Small intestine (tissue), 7 donors: ENCODE data around the gene MICALL2. TPM values are rescaled to one million over a fixed set of nuclear protein-coding genes. Genes with fewer than 3 reads are reported as not detected.

Experiments used
- DNase-seq, 2 donors: peaks; one replicate each; pipeline versions ENCODE4 v3.0.0 to v3.0.0-alpha.2; 2013
- FAIRE-seq: peaks from 2 replicates; lab custom pipeline; 2012; peaks lifted over from hg19 to GRCh38; lab: Jason Lieb, UNC
- H3K27ac ChIP-seq, 3 donors: one replicate each; pipeline ENCODE4 v1.5.1; 2013; ENCODE audit warnings: low read length in 2 of 3, mild to moderate bottlenecking in 2 of 3, control low read depth in 1 of 3, inconsistent platforms in 1 of 3, low read depth in 1 of 3, moderate library complexity in 1 of 3
- H3K27me3 ChIP-seq, 3 donors: one replicate each; pipeline ENCODE4 v1.6.1; 2013; ENCODE audit warnings: low read length in 3 of 3, inconsistent platforms in 1 of 3; ENCODE audit not compliant: control insufficient read depth in 3 of 3, insufficient read depth in 3 of 3
- H3K36me3 ChIP-seq, 3 donors: one replicate each; pipeline ENCODE4 v1.6.1; 2013; ENCODE audit warnings: low read length in 3 of 3, inconsistent platforms in 1 of 3, low read depth in 1 of 3, mild to moderate bottlenecking in 1 of 3, moderate library complexity in 1 of 3; ENCODE audit not compliant: control insufficient read depth in 3 of 3, insufficient read depth in 2 of 3
- H3K4me1 ChIP-seq, 3 donors: one replicate each; pipeline ENCODE4 v1.6.1; 2013; ENCODE audit warnings: low read length in 2 of 3, inconsistent platforms in 1 of 3, low read depth in 1 of 3, mild to moderate bottlenecking in 1 of 3, moderate library complexity in 1 of 3; ENCODE audit not compliant: control insufficient read depth in 3 of 3, insufficient read depth in 2 of 3
- H3K4me3 ChIP-seq, 3 donors: one replicate each; pipeline ENCODE4 v1.5.1; 2013; ENCODE audit warnings: low read length in 3 of 3, control low read depth in 1 of 3, inconsistent platforms in 1 of 3, low read depth in 1 of 3, mild to moderate bottlenecking in 1 of 3, moderate library complexity in 1 of 3
- H3K9me3 ChIP-seq, 2 donors: one replicate each; pipeline ENCODE4 v1.6.1; 2013; ENCODE audit warnings: low read depth in 1 of 2, low read length in 1 of 2; ENCODE audit not compliant: control insufficient read depth in 2 of 2, insufficient read depth in 1 of 2
- WGBS, 3 donors: extraction: QIAGEN DNeasy Blood & Tissue Kit; methylation state at CpG; one replicate each; pipeline ENCODE4 v1.1.7; 2013; 5-methylcytosine and 5-hydroxymethylcytosine counted together
- polyA plus RNA-seq, 4 donors: library from polyadenylated mRNA; stranded (reverse) in 3 of 4; unstranded in 1 of 4; fragments of 200-250 nt in 3 of 4; fragments of 120-200 nt in 1 of 4; gene quantifications; one replicate each; pipeline versions ENCODE4 v1.2.1 to v1.2.3, GENCODE V29; 2013
- donor health status: healthy with polysubstance abuse.
- donor health status: control.
- donor health status: control.
- donor health status: Bipolar disorder and iron deficiency.
- donor health status: healthy.

MICALL2 gene
- polyA plus RNA-seq, 4 donors = 67.9 to 533 (median 264) TPM

DNA sequence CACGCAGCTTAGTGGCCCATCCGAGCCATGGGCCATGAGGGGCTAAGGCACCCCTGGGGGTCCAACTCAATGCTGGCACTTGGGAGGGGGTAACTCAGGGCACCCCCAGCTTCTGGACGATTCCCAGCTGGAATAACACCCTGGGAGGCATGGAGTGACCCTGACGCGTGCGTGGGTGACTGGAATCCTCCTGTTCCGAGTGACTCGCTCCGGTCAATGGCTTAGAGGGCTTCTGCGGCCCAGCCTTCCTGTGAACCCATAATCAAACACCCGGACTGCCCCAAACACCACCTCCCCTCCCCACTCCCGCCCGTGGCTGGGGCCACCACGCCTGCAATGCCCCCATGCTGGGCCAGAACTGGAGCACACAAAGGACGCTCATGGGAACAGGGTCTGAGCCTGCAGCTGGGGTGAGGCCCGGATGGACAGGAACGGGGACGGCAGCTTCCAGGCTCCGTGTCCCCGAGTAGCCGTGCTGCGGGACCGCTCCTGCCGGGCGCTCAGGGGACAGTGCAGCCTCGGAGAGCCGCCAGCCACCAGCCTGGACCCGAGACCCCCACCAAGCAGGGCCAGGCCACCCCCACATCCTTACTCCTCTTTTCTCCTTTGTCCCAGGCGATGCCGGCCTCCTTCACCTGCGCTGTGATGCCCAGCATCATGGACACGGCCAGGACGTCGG, 36.4 kb upstream of the MICALL2 start:
- Histone ChIP-seq H3K27ac (no peak overlapping the region), H3K4me1 (no peaks in the 10 kb centered on the region), H3K36me3 (peaks cover 32 to 94% (median 39%) of the 10 kb centered on the region in 3 donors), H3K4me3 (no peak overlapping the region), H3K27me3 (no peaks in the 10 kb centered on the region), H3K9me3 (no peaks in the 10 kb centered on the region)
- DNase-seq (no peak), FAIRE-seq (no peak)
- WGBS, 3 donors = 92 to 93% (median 93%) methylated on average over 27 to 34 of the region's 34 CpGs

DNA sequence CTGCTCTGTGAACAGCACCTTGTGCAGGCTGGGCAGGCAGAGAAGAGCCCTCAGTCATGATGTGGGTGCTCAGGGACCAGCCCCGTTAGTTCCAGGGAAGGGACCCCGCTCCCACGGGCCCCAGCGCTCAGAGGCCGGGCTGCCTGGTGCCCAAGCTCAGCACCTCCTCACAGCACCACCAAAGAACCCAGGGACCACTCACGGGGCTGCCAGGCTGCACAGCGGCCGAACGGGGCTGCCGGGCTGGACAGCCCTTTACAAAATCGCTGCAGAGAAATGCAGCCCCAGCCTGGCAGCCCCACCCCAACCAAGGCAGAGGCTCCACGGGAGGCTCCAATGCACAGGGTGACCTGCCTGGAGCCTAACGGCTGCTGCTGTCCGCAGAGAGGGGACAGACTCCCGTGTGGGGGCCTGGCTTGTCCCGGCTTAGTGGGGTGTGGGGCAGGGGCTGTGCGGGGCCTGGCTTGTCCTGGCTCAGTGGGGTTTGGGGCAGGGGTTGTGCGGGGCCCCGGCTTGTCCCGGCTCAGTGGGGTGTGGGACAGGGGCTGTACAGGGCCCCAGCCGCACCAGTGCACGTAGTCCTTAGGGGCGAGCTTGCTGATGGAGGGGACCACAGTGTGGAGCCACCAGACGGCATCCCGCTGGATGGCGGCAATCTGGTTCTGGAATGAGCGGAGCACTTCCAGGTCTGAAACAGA, 35.7 kb upstream of the MICALL2 start:
- FAIRE-seq = no peak
- no peak for DNase-seq

DNA sequence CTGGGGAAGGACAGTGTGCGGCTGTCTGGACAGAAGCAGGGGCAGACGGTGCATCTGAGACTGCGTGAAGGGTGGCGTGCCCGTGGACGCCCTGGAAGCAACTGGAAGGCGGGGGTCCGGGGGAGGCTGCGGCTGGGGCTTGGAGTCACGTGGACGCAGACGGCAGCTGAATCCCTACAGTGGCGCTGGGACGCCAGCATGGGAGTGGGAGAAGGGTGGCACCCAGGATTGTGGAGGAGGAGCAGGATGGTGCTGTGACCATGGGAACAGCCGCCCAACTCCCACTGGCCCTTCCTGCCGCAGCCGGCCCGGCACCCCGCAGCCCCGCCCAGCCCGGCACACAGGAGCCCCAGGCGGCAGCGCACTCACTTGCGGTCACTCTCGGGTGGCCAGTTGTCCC, 35.2 kb upstream of the MICALL2 start:
- no peak overlapping the region for H3K27ac ChIP-seq
- DNase-seq (no peak), FAIRE-seq (no peak)
- H3K4me1 ChIP-seq = no peaks in the 10 kb centered on the region
- H3K27me3 ChIP-seq = no peaks in the 10 kb centered on the region
- WGBS, 3 donors = 92 to 96% (median 95%) methylated on average over 18 to 25 of the region's 25 CpGs
- H3K4me3 ChIP-seq = no peak overlapping the region
- H3K9me3 ChIP-seq = no peaks in the 10 kb centered on the region
- H3K36me3 ChIP-seq = peaks cover 27 to 94% (median 31%) of the 10 kb centered on the region in 3 donors

More for the DNA sequence above, 35.7 kb upstream of the MICALL2 start:
- Histone ChIP-seq H3K4me3 (no peak overlapping the region), H3K4me1 (no peaks in the 10 kb centered on the region), H3K36me3 (peaks cover 32 to 94% (median 33%) of the 10 kb centered on the region in 3 donors), H3K27ac (no peak overlapping the region), H3K9me3 (no peaks in the 10 kb centered on the region), H3K27me3 (no peaks in the 10 kb centered on the region)
- 94 to 96% (median 95%) methylated on average over 24 to 27 of the region's 27 CpGs for WGBS, 3 donors

DNA sequence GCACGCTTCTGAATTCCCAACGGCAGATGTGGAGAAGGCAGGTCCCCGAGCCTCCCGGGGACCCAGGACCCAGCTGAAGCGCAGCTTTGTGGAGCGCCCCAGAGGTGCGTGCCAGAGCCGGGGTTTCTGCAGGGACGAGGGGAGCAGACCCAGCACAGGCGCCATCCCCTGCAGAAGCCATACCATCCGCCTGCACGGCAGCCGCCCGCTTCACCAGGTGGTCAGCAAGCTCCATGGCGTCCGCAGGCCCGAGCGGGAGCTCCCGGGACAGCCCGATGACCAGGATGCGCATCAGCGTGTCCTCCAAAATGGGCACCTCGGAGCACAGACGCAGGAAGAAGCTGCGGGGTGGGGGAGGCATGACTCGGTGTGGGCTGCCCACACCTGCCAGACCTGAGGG, 34.3 kb upstream of the MICALL2 start:
- Histone ChIP-seq H3K9me3 (no peaks in the 10 kb centered on the region), H3K4me3 (no peak overlapping the region), H3K4me1 (no peaks in the 10 kb centered on the region), H3K27ac (no peak overlapping the region), H3K36me3 (peaks cover 28 to 94% (median 29%) of the 10 kb centered on the region in 3 donors), H3K27me3 (no peaks in the 10 kb centered on the region)
- DNase-seq = no peak
- FAIRE-seq = no peak
- WGBS, 3 donors = 95 to 97% (median 97%) methylated on average over 26 of the region's 26 CpGs

DNA sequence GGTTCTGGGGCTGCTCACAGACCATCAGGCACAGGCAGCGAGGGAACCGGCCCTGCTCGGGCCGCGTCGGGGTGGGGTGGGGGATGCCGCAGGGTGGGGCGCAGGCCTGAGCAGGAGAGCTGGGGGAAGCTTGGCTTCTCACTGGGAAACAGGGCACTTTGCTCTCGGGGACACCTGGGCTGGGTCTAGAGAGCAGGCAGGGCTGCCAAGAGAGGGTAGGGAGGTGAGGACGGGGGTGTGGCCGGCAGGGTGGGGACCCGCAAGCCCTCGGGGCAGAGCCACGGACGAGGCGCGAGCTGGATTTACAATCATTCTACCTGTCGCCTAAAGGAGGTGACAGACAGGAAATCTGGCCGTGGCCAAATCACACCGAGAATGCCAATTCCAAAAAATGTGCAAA, 33.9 kb upstream of the MICALL2 start:
- FAIRE-seq (no peak), DNase-seq (no peak)
- Histone ChIP-seq H3K27ac (no peak overlapping the region), H3K4me1 (no peaks in the 10 kb centered on the region), H3K36me3 (peaks cover 24 to 96% (median 28%) of the 10 kb centered on the region in 3 donors), H3K27me3 (no peaks in the 10 kb centered on the region), H3K9me3 (no peaks in the 10 kb centered on the region), H3K4me3 (no peak overlapping the region)
- WGBS, 3 donors = 86 to 93% (median 92%) methylated on average over 20 of the region's 20 CpGs

DNA sequence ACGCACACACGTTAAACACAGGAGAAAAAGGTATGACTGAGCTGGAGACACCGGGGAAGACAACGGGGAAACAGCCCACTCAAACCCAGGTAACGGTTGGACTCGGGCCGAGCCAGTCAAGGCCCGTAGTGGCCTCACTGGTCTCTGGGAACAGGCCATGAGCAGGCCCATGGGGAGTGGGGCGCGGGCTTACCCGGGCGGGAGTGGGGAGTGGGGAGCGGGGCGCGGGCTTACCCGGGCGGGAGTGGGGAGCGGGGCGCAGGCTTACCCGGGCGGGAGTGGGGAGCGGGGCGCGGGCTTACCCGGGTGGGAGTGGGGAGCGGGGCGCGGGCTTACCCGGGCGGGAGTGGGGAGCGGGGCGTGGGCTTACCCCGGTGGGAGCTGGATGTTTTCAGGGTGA, 33.4 kb upstream of the MICALL2 start:
- Histone ChIP-seq H3K4me3 (no peak overlapping the region), H3K4me1 (no peaks in the 10 kb centered on the region), H3K27ac (no peak overlapping the region), H3K36me3 (peaks cover 22 to 96% (median 28%) of the 10 kb centered on the region in 3 donors), H3K9me3 (no peaks in the 10 kb centered on the region), H3K27me3 (no peaks in the 10 kb centered on the region)
- FAIRE-seq = no peak
- DNase-seq = no peak
- 92 to 95% (median 94%) methylated on average over 17 to 33 of the region's 33 CpGs for WGBS, 3 donors

DNA sequence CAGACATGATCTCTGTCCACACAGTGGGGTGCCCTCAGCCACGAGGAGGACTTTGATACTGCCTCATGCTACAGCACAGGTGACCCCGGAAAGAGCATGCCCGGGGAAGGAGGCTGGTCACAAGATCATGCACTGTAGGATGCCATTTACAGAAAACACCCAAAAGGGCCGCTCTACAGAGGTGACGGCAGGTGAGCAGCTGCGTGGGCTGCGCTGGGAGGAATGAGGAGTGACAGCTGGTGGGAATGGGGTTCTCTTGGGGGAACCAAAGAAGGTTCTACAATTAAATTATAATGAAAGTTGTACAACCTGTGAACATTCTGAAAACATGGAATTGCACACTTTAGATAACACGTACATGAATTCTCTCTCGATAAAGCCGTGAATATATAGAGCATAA, 33.0 kb upstream of the MICALL2 start:
- Histone ChIP-seq H3K27me3 (no peaks in the 10 kb centered on the region), H3K27ac (no peak overlapping the region), H3K36me3 (peaks cover 22 to 96% (median 27%) of the 10 kb centered on the region in 3 donors), H3K4me1 (no peaks in the 10 kb centered on the region), H3K9me3 (no peaks in the 10 kb centered on the region), H3K4me3 (no peak overlapping the region)
- WGBS, 3 donors = 91 to 94% (median 92%) methylated on average over 10 of the region's 10 CpGs
- DNase-seq (no peak), FAIRE-seq (no peak)

DNA sequence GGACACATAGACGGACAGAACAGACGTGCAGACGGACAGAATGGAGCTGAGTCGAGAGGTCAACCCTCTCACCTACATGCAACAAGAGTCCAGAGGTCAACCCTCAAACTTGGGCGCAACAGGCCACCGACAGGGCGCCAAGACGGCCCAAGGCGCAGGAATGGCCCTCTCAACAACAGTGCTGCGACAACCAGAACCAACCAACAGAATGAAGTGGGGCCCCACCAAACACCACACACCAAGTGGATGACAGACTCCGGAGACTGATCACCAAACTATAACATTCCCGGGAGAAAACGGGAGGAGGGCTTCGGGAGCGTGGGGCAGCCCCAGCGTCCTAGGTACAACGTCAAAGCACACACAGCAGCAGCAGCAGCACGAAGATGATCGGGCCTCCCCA, 31.6 kb upstream of the MICALL2 start:
- no peaks in the 10 kb centered on the region for H3K27me3 ChIP-seq
- H3K4me3 ChIP-seq = no peak overlapping the region
- peaks cover 23 to 98% (median 29%) of the 10 kb centered on the region in 3 donors for H3K36me3 ChIP-seq
- no peaks in the 10 kb centered on the region for H3K9me3 ChIP-seq
- H3K4me1 ChIP-seq = no peaks in the 10 kb centered on the region
- DNase-seq (no peak), FAIRE-seq (no peak)
- 95 to 96% (median 95%) methylated on average over 19 of the region's 19 CpGs for WGBS, 3 donors
- H3K27ac ChIP-seq = no peak overlapping the region
